Measurements from ENCODE around the gene CIAO3.
A peak's percentile ranks its signal among the peaks of the same experiment; 100 is the strongest.
"Not testable (repeated sequence)": the region's sequence is repeated elsewhere in the genome, so short reads cannot be mapped to it uniquely, and the experiment has no call there.

The CIAO3 gene

DNA sequence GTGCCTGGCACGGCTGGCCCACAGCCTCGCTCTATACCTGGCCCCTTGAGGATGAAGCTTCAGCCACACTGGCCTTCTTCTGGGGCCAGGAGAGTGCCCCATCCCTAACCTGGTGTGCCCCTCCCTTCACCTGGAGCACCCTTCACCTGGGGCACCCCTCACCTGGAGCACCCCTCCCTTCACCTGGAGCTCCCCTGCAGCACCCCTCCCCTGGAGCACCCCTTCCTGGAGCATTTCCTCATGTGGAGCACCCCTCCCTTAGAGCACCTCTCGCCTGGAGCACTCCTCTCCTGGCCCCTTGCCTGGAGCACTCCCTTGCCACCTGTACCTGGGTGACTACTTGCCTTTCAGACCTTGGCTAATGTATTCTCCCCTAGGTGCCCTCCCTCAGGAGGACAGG lies 32.8 kb downstream of the CIAO3 start:
- DNase-seq = no peak

DNA sequence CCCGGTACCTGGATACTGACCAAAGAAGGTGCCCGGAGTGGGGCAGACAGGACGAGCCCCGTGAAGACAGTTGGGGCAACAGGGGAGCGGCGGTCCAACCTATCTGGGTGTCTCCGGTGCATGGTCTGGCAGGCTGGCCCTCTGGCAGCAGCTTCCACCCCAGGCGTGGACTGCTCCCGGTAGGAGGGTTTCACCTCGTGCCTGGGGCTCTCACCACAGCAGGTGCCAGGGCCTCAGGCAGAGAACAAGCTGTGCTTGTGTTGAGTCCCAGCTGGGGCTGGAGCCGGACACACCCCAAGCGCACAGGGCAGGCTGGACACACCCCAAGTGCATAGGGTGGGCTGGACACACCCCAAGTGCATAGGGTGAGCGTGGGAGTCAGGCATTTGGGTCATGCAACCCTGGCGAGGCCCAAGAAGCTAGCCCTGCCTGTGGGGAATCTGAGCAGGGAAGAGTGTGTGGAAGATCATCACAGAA lies 33.7 kb downstream of the CIAO3 start:
- DNase-seq = no peak

DNA sequence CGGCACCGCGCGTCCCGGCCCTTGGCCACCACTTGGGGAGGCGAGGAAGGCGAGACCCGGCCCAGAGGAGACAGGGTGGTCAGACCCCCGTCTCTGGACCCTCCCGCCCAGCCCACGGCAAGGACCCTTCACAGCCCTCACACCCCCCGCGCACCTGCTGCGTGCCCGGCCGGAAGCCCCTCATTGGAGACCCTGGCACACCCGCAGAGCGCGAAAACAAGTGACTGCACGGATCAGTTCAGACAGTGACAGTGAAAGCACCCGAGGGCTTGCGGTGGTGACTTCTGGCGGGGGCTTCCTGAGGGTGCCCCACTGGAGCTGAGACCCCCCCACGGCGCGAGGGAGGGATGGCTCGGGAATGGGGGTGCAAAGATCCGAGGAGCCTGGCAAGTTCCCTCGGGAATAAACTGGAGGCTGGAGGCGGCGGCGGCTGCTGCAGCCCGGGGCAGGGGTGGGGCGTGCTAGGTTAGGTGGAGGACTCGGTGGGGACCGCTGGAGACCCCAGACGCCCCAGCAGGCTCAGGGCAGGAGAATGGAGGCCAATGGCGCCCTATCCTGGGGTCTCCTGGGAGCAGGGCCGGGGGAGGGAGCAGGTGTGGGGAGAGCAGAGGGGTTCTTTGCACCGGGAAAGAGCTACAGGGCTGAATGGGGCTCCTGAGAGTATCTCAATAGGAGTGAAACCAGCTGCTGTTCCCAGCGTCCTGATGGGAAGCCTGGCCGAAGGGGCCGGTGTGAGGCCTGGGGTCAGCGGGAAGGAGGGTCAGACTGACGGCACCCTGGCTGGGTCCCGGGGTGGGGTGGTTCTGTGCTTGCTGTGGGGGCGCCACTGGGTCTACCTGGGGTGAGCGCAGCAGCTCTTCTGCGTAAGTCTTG lies 34.4 kb downstream of the CIAO3 start:
- DNase-seq = no peak

DNA sequence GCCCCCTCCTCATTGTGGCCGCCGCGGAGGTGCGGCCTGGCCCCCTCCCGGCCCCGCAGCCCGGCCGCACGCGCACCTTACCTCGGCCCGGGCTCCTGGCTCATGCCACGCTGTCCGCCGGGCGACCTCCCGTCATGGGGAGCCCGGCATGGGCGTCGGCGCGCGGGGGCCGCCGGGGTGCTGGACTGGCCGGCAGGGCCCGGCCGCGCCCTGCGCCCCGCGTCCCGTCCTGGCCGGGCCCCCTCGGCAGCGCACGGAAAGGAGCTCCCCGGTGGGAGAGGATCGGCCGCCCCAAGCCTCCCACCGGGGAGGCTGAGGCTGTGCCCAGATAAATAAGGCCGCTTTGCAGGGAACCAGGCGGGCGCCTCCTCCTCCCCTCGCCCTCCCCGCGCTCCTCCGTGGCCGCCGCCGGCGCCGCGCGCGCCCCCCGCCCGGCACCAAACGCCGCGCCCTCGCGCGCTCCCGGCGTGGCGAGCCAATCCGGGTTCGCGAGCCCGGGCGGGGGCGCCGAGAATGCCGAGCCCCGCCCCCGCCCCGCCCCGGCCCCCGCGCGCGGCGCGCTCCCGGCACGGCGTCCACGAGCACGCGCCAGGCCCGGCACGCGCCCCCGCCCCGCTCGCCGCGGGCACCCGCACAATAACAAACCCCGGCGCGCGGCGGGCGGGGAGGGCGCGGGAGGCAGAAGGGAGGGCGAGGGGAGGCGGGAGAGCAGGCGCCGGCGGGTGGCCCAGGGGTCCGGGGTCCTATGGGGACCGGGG lies 35.2 kb downstream of the CIAO3 start, which contains the start of gene FBXL16:
TSS of gene FBXL16 (minus strand) at position 371 of the 758 bp plus-strand sequence. CDS start 8,396 bp downstream, outside the sequence.
- DNase-seq = peak; percentile 82

DNA sequence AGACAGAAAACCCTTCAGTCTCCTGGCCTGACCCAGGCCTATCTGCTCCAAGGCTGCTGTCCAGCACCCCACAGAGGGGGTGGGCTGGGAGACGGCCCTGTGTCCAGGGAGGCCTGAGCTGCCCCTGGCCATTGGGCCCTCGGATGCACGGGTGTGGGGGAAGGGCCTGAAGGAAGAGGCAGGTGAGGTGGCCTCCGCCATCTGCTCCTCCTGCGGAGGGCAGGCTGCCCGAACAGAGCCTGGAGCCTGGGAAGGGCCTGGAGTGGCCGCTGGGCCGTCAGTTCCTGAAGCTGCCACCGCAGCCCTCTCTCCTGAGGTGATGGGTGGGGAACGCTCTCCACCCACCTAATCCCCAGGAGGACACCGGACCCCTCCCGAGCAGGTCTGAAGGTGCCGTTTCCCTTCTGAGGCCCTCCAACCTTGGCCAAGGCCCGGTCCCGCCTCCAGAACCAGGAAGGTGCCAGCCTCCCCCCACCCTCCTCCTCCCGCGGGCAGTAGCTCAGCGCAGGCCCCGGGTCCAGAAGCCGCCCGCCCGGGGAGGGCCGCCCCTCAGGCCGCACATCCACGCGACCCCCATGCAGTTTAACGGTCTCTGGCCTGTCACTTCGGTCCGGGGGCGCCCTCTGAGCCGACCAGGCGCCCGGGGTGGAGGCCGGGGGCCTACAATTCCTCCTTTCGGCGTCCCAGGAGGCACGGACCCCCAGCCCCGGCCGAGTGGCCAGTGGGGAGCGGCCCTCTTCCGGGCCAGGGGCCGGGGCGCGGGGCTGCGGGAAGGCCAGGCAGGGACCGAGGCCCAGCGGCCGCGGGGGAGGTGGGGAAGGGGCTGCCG lies 36.0 kb downstream of the CIAO3 start:
- DNase-seq = no peak

DNA sequence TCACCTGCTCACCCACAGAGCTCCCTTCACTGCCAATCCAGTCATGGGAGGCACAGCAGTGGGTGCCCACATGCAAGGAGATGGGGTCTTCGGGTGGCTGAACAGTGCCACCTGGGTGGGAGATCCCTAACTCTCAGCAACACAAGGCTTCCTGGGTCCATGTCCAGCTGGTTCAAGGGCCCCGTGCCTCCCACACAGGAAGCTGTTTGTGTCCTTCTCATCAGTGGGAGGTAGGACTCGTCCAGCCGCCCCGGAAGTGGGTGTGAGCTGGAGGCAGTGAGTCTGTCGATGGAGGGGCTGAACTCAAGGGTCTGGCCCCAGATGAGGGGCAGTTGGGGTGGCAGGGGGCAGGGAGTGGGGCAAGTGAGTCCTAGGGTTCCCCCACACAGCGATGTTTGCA lies 36.8 kb downstream of the CIAO3 start:
- DNase-seq = no peak

DNA sequence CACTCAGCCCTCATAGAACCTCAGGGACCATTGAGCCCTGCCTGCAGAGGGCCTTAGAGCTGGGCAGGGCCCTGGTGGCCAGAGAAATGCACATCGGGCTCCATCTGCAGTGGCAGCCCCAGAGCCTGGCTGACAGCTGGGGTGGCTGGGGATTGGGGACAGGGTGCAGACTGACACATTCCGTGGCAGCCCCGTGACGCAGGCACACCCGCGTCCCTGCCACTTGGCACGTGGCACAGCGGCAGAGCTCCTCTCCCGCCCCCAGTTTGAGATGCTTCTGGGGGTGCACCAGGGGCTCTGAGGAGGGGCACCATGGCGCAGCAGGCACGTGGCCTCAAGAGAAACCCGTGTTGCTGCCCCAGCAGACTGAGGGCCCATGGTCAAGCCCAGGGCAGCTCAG lies 37.4 kb downstream of the CIAO3 start:
- no peak for DNase-seq

DNA sequence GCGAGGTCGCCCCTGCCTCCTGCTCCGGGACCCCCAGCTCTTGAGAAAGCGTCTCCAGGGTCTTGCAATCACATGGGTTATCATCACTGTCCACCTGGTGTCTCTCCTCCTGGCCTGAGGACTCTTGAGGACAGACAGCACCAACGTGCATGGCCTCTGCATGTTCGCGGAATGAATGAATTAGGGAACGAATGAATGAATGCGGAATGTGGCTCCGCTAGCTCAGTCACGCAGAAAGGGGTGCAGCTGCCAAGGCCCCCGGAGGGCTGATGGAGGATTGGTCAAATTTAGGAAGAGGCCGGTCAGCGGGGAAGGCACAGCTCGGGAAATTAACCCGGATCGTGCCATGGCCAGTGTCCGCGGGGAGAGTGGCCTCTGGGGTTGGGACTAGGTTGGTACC lies 38.5 kb downstream of the CIAO3 start:
- DNase-seq = no peak

DNA sequence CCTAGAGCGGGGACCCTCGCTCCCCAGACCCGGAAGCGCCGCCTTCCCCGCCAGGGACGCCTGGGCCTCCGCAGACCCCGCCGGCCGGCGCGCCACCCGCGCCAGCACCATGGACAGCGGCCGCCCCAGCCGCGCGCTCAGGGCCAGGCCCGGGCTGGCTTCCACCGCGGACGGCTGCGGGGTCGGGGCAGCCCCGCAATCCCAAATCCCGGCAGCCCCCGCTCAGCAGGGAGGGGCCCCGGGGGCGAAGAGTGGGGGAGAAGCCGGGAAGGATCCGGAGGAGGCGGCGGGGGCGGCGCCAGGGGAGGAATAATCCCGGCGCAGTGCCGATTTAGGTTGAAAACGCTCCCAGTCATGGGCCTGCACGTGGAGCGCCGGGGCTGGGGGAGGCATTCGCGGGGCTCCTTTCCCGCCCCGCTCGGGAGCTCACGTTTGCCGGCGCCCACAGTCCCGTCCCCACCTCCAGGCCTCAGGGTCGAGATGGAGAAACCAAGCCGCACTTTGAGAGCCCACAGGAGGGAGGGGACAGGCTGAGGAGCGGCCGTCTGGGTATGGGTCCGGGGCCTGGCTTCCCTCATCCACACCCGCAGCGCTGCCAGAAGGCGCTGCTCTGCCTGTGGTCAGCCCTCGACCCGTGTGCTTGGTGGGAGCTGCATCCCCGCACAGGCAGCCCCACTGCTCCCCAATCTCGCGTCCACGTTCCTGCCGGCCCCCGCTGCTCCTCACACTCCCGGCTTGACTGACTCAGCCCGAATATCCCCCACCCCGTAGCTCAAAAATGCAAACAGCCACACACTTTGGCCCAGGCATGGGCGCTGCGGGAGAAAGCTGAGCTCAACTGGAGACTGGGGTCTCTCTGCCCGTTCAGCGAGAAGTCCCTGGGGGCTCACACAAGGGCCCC lies 39.9 kb downstream of the CIAO3 start:
- DNase-seq = no peak

DNA sequence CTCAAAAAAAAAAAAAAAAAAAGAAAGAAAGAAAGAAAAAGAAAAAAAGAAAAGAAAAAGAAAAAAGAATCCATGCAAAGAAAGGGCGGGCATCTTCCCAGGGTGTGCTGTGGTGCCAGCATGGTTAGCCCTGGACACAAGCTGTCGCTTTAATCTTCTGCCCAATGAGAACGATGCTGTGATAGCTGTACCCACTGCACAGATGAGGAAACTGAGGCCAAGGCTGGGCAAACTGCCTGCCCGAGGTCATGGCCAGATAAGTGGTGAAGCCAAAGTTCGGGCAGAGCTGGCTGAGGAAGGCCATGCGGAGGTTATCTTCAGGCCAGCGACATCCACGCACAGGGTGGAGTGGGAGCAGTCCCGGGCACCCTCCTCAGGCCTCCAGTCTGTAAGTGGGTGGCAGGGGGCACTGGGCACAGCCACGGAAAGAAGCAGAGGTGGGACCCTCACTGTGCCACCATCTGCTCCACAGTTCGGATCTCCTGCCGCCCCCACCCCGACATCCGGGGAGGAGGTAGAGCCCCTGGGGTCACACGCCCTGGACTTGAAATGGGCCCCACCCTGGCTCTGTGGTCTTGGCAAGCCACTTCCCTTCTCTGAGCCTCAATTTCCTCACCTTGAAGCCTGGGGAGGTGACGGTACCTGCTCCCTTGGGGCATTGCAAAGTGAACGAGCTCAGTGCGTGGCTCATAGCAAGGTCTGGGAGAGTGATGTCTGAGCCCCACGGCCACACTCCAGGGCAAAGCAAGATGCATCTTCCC lies 41.7 kb downstream of the CIAO3 start:
- DNase-seq = no peak

DNA sequence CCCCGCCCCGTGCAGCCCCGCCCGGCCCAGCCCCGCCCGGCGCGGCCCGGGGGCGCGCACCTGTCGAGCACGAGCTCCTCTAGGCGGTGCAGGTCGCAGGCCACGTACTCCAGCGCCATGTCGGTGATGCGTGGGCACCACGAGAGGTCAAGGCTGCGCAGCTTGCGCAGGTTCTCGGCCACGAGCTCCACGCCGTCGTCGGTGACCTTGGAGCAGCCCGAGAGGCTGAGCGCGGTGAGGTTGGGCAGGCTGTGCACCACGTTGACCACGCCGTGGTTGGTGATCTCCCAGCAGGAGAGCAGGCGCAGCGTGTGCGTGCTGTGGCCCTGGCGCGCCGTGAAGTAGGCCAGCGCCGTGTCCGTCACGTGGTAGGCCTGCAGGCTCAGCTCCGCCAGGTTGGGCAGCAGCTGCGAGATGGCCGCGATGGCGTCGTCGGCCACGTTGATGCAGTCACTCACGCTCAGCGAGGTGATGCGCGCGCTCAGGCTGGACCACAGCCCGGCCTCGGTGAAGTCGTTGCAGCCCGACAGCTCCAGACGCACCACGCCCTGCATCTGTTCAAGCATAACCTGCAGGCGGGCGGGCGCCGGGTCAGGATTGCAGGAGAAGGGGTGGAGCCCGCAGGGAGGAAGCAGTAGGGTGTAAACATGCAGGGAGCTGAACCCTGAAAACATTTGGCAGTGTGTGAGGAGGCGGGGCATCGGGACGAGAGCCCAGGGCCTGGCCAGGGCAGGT lies 45.3 kb downstream of the CIAO3 start:
- DNase-seq = peak; percentile 74

DNA sequence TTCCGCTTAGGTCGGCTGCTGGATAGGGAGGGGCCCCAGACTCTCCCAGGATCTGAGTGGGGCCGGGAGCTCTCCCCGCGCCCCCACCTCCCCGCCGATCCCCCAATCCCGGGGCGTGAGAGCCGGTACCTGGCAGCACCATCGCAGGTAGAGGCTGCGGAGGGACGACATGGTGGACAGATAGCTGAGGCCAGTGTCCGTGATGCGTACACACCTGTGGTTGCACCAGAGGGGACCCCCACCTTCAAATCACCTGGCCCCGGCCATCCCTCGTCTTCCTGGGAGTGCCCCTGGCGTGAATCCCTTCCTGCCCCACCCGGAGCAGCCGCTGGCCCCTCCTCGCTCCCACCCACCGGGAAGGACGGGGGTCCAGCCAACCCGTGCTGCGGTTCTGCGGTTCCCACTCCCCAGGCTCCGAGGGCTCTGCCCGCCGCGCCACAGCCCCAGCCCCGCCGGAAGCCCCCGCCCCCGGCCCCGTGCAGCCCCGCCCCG lies 45.9 kb downstream of the CIAO3 start:
- no peak for DNase-seq

DNA sequence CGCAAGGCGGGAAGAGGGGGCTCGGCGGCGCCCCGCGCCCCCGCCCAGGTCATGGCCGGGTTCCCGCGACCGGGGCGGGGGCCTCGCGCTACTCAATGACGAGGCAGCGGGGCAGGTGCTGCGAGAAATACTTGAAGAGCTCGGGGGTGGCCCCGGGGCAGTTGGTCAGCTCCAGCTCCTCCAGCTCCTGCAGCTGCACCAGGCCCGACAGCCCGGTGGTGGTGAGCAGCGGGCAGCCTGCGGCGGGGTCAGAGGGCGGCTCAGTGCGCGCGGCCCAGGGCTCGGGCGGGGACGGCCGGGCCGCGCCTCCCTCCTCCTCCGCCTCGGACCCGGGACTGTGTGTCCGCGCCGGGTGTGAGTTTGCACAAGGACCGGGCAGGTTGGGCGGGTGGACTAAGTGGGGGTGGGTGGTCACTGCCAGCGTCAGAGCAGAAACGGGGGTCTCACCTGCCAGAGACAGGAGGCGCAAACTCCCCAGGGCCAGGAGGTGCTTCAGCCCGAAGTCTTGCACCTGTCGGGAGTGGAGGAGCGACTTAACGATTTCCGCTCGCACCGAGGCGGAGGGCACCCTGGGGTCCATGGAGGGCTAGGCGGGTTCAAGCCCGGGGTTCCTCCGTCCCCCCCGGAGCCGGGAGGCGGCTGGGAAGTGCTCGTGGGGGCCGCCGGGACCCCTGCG lies 46.5 kb downstream of the CIAO3 start:
- no peak for DNase-seq

DNA sequence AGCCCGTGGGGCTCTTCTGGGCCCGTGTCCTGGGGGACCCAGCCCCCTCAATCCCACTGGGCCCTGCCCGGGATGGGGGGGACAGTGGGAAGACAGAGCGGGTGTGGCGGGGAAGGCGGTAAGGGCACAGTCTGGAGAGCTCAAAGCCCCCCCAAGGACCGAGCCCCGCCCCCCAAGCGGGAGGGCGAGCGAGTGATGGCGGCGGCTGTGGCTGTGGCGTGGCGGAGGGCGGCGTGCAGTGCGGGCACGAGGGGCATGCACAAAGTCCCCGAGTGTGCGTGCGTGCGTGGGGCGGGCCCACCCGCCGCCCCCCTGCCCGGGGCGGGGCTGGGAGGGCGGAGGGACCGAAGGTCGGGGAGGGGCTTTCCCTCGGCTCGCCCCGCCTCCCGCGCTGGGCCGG lies 47.0 kb downstream of the CIAO3 start:
- DNase-seq = no peak

DNA sequence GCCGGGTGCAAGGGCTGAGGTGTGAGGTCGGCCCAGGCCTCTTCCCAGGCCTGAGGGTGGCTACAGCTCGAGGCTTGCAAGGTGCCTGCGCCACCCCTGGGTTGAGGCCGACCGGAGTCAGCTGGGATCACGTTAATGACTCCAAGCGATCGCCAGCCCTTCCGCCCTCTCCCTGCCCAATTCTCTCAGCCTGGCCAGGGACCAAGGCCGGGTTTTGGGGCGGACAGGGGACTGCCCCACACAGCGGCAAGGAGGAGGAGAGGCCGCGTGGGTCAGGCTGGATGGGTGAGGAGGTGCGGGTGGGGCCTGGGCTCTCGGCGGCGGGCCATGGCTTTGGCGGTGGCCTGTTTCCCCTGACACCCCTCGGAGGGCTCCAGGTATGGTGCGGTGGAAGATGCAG lies 47.4 kb downstream of the CIAO3 start:
- DNase-seq = no peak

DNA sequence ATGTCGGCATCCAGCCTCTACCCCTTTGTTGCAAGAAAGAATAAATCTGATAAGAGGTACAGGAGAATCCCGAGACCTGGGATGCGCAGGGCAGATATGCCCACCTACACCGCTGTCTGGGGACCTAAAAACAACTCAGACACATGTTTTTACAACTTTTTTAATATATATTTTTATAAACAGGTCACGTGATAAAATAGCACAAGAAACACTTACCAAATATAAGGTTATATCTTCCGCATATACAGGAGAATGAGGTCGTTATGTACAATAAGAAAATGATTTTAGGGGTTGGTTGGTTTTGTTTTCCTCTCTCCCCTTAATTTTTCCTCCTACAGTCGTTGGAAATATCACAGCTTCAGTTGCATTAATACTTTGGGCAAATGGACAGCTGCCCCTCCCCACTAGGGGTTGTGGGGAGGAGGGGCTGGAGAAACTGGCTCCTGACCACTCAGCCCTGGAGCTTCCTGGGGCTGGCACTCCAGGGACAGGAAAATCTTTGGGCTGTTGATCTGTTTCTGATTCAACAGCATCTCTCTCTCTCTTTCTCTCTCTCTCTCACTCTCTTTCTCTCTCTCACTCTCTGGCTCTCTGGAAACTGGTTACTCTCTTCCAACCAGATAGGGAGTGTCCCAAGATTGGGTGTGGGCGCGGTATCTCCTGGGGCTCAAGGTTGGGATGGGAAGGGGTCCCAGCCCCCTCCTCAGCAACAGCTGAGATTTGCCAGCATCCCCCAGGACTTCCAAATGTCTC lies 48.3 kb downstream of the CIAO3 start:
- DNase-seq = no peak

DNA sequence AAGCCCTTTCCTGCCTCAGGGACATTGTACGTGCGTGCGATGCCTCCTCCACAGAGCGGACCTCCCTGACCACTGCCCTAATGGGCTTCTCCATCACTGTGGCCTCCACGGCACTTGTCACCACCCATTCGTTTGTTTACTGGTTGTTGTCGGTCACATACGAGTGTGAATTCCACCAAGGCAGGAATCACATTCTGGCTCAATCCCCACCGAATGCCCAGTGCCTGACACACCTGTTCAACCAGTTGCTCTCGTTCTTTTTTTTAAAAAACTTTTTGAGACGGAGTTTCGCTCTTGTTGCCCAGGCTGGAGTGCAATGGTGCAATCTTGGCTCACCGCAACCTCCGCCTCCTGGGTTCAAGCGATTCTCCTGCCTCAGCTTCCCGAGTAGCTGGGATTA lies 49.6 kb downstream of the CIAO3 start:
- DNase-seq = not testable (repeated sequence)

DNA sequence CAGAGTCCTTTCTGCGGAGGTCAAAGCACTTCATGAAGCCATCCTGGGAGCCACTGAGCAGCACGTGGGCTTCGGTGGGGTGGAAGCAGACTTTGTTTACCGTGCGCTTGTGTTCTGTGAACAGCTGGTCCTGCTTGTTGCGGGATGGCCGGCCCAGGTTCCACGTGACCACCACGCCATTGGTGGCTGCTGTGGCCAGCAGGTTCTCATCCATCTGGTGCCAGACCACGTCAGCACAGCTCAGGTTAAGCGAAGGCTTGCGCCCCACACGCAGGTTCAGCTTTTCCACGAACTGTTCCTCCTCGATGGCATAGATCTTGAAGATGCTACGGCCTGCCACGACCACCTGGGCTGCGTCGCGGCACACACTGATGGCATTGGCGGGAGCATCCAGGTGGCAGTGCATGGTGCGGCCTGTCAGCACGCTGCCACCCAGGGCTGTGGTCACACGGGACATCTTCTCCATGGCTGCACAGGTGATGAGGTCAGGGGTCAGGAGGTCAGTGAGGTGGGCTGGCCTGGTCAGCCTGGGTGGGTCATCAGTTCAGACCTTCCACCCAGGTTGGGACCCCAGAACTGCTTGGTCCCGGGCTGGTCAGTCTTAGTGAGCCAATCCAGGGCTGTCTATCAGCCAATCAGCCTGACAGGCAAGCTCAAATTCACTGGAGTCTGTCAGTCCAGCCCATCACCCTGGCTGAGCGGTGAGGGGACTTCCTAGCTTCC lies 51.5 kb downstream of the CIAO3 start:
- no peak for DNase-seq

All from NCI-H2107 (cell line).